GM12878 (cell line): ENCODE measurements around the gene CDC27. TPM values are rescaled to one million over a fixed set of nuclear protein-coding genes. Genes with fewer than 3 reads are reported as not detected.

ENCODE experiments used
- ATAC-seq: fragments of 200-7000 bp; cut with Tn5 transposase; 3 replicates; pipeline ENCODE4 v1.9.1; 2020; ENCODE audit warnings: mild to moderate bottlenecking, moderate library complexity
- BruUV-seq: library from RNA; stranded (reverse); fragments of 400-500 nt; replicated peaks from 2 replicates; lab custom pipeline; 2021; lab: Mats Ljungman, UMichigan
- CTCF ChIA-PET: fragments of 300-600 bp; sonication (Branson Sonifier 250); formaldehyde crosslinking; extraction: SDS; loops from one replicate; lab custom pipeline; 2021; ENCODE audit warnings: inconsistent platforms; lab: Yijun Ruan, JAX
- POLR2A ChIA-PET: fragments of 350-600 bp; formaldehyde crosslinking; extraction: SDS; loops from one replicate; lab custom pipeline; 2021; ENCODE audit warnings: inconsistent platforms; lab: Charles Lee
- RAD21 ChIA-PET: fragments of 300-600 bp; sonication (Branson Sonifier 250); formaldehyde crosslinking; loops from one replicate; lab custom pipeline; 2023; ENCODE audit warnings: antibody characterized with exemption; ENCODE audit not compliant: unreplicated experiment; lab: Charles Lee
- SMC1A ChIA-PET: fragments of 300-600 bp; sonication (Branson Sonifier 250); formaldehyde crosslinking; loops from one replicate; lab custom pipeline; 2023; ENCODE audit not compliant: unreplicated experiment, uncharacterized antibody; lab: Charles Lee
- DNase-seq: peaks from one replicate; pipeline ENCODE4 v3.0.0-alpha.2; 2011; ENCODE audit warnings: low read depth, low spot score
- FAIRE-seq: peaks from 3 replicates; lab custom pipeline; 2011; peaks lifted over from hg19 to GRCh38; lab: Jason Lieb, UNC
- H2AFZ ChIP-seq: 2 replicates; pipeline ENCODE4 v1.6.0; 2011; ENCODE audit warnings: low read depth, low read length, control low read depth; ENCODE audit not compliant: control insufficient read depth
- H3K27ac ChIP-seq: 2 replicates; pipeline ENCODE4 v1.5.1; 2011; ENCODE audit warnings: control low read depth; ENCODE audit not compliant: control insufficient read depth, insufficient read depth
- H3K27me3 ChIP-seq, 2 experiments: replicated peaks in 1 of 2; 2 replicates each; pipeline versions ENCODE4 v1.6.0 to v1.6.1; 2011; ENCODE audit warnings: low read length in 1 of 2; ENCODE audit not compliant: control insufficient read depth in 2 of 2, insufficient read depth in 2 of 2
- H3K36me3 ChIP-seq, 2 experiments: 2 replicates each; pipeline ENCODE4 v1.5.1; 2011; ENCODE audit warnings: low read length in 1 of 2; ENCODE audit not compliant: control insufficient read depth in 2 of 2, insufficient read depth in 2 of 2
- H3K4me1 ChIP-seq: 2 replicates; pipeline ENCODE4 v1.6.1; 2011; ENCODE audit warnings: mild to moderate bottlenecking, low read length, moderate library complexity, mixed read lengths; ENCODE audit not compliant: control insufficient read depth, insufficient read depth
- H3K4me2 ChIP-seq: 2 replicates; pipeline ENCODE4 v1.6.0; 2011; ENCODE audit warnings: control low read depth; ENCODE audit not compliant: control insufficient read depth, insufficient read depth
- H3K4me3 ChIP-seq: fragments of 200-600 bp; sonication (generic); 2 replicates; pipeline ENCODE4 v1.5.1; 2016
- H3K79me2 ChIP-seq: 2 replicates; pipeline ENCODE4 v1.6.0; 2011; ENCODE audit warnings: low read length; ENCODE audit not compliant: control insufficient read depth, insufficient read depth
- H3K9ac ChIP-seq: 2 replicates; pipeline ENCODE4 v1.8.0; 2011; ENCODE audit warnings: low read length, control low read depth, mixed read lengths; ENCODE audit not compliant: control insufficient read depth, insufficient read depth
- H3K9me3 ChIP-seq: replicated peaks from 3 replicates; pipeline ENCODE4 v1.5.1; 2011; ENCODE audit warnings: mild to moderate bottlenecking, low read length; ENCODE audit not compliant: control insufficient read depth, insufficient read depth
- H4K20me1 ChIP-seq: 2 replicates; pipeline ENCODE4 v1.6.0; 2011; ENCODE audit not compliant: control insufficient read depth, insufficient read depth
- BACH1 ChIP-seq: fragments of 450-650 bp; IDR thresholded peaks from 2 replicates; pipeline ENCODE4 v1.6.1; 2017; ENCODE audit warnings: mild to moderate bottlenecking, borderline replicate concordance
- MTA3 ChIP-seq: IDR thresholded peaks from 2 replicates; pipeline ENCODE4 v1.6.1; 2012; ENCODE audit warnings: low read length, inconsistent platforms, borderline replicate concordance
- NR2F1 ChIP-seq: fragments of 450-650 bp; conservative IDR thresholded peaks from 2 replicates; pipeline ENCODE4 v1.6.1; 2017; ENCODE audit warnings: mild to moderate bottlenecking
- WGBS: methylation state at CpG from one replicate; pipeline ENCODE4 v1.1.6; 2016; ENCODE audit warnings: low lambda C conversion rate; ENCODE audit not compliant: insufficient replicate concordance, insufficient coverage; ENCODE audit errors: missing lambda C conversion rate; 5-methylcytosine and 5-hydroxymethylcytosine counted together
- in situ Hi-C: fragments of 300-500 bp; cut with MboI; formaldehyde crosslinking; loops from 9 replicates; pipeline ENCODE4 v1.14.3; 2018; ENCODE audit warnings: mixed read lengths
- intact Hi-C: fragments of 100-400 bp; cut with micrococcal nuclease; formaldehyde crosslinking; loops from one replicate; pipeline ENCODE4 v1.14.2; 2022; ENCODE audit not compliant: unreplicated experiment
- polyA plus RNA-seq, 11 experiments: library from polyadenylated mRNA; depleted of rRNA in 4 of 11; unstranded in 6 of 11; stranded (reverse) in 5 of 11; fragments of >200 nt; fragmentation: Nextera tagmentation in 4 of 11; fragmentation: Illumina TruSeq in 1 of 11; extraction: Ambion mirVana in 4 of 11; extraction: Trizol in 1 of 11; gene quantifications; 1 replicate in 1 of 11; 2 replicates in 10 of 11; pipeline versions ENCODE4 v1.2.1 to v1.2.3, GENCODE V29; 2011 to 2016; ENCODE audit warnings: inconsistent platforms in 2 of 11, missing spikeins in 2 of 11, low read depth in 1 of 11
- total RNA-seq, 4 experiments: library from RNA; depleted of rRNA in 3 of 4; stranded (reverse); fragments of >200 nt in 3 of 4; fragmentation: Illumina TruSeq in 1 of 4; extraction: Trizol in 1 of 4; gene quantifications; 2 replicates each; pipeline versions ENCODE4 v1.2.1 to v1.2.3, GENCODE V29; 2013 to 2021
- TF ChIP-seq, protein P1 (sequence below): fragments of 450-650 bp; IDR thresholded peaks from 2 replicates; pipeline ENCODE4 v1.6.1; 2017; ENCODE audit warnings: mild to moderate bottlenecking, moderate library complexity
- TF ChIP-seq, protein P2 (sequence below): fragments of 150-350 bp; IDR thresholded peaks from 2 replicates; pipeline ENCODE4 v1.6.1; 2016; ENCODE audit warnings: low read depth, low read length
- TF ChIP-seq, protein P3 (sequence below): fragments of 450-650 bp; IDR thresholded peaks from 2 replicates; pipeline ENCODE4 v1.6.1; 2014; ENCODE audit warnings: mild to moderate bottlenecking

CDC27 gene
- total and polyA plus RNA-seq, 10 of the 15 experiments (the other 5 are each of a cell fraction or from before 2014, with no cell fraction given) = 23.2 to 138 (median 97.8) TPM

DNA sequence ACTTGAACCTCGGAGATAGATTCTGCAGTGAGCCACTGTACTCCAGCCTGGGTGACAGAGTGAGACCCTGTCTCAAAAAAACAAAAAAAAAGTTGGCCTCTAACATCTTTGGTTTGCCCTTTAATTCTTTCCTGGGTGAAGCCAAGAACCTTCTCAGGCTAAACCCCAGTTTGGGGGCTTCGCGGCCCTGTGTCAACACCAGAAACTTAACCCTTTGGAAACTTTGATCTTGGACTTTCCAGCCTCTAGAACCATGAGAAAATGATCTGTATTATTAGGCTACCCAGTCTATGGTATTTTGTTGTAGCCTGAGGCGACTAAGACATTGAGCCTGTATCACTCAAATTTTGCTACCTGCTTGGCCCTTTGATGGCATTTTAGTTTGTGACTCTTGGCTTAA lies 86.2 kb downstream of the CDC27 start:
- WGBS = 80% methylated on average over 4 of the region's 4 CpGs
- no peak overlapping the region for H2AFZ ChIP-seq
- ChIA-PET POLR2A (interaction anchor here (0.5 to 0.7 kb wide), 2 partner anchors 44 to 60 kb away, joined by 3 read pairs; no protein-coding TSS in a partner anchor), CTCF (no interaction called here), SMC1A (interaction anchor here (2.4 kb wide), 1 partner anchor 16 kb away, joined by 5 read pairs; no protein-coding TSS in a partner anchor), RAD21 (interaction anchor here (0.6 kb wide), 1 partner anchor 126 kb away, joined by 3 read pairs; no protein-coding TSS in a partner anchor)
- no peaks in the 10 kb centered on the region for H3K27me3 ChIP-seq
- in situ Hi-C loops = no loop called here
- FAIRE-seq (no peak), ATAC-seq (no peak), DNase-seq (no peak)
- H3K9me3 ChIP-seq = no peaks in the 10 kb centered on the region
- H4K20me1 ChIP-seq = no peaks in the 10 kb centered on the region
- no TSS peak for BruUV-seq
- no peak overlapping the region for H3K4me2 ChIP-seq
- TF ChIP-seq NR2F1 = no peak
- H3K4me1 ChIP-seq = peaks cover 3% of the 10 kb centered on the region; the same call in 1 of the 2 replicates
- no peaks in the 10 kb centered on the region for H3K36me3 ChIP-seq
- intact Hi-C loops = no loop called here
- no peak overlapping the region for H3K9ac ChIP-seq
- H3K27ac ChIP-seq = no peak overlapping the region
- no peak overlapping the region for H3K4me3 ChIP-seq
- H3K79me2 ChIP-seq = peaks cover 14% of the 10 kb centered on the region

DNA sequence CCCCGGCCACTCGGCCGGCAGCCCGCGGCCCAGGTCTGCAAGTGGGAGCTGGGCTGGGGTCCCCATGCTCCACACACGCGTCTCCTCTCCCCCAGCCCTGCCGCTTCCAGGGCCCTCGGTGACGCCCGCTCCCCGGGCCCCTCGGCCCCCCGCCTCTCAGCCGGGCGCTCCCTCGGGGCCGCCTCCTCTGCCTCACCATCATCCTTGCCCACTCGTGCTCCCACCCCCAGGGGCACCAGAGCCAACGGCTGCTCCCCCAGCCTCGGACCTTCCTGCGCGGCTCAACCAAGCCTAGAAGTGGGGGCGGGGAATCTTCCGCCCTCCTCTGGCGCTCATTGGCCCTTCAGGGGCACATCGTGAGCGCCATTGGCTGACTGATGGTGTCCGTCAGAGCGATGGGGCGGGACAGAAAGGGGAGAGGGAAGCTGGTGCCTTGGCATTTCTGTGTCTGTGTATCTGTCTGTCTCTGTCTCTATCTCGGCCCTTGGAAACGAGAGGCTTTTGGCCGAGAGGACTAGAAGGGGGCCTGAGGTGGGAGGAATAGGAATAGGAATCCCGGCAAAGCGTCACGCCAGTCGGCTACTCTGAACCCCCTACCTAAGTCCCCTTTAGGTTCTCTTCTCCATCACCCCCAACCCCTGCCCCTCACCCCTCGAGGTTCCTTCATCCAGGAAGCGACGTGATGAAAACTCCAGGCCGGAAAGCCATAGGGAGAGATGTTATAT lies 88.9 kb downstream of the CDC27 start:
- ChIA-PET SMC1A (no interaction called here), POLR2A (interaction anchor here (1.5 kb wide), 1 partner anchor 11 kb away, joined by 5 read pairs; no protein-coding TSS in a partner anchor), CTCF (no interaction called here), RAD21 (no interaction called here)
- Histone ChIP-seq H3K36me3 (no peaks in the 10 kb centered on the region), H3K9ac (peak overlapping the region; percentile 76), H3K9me3 (no peaks in the 10 kb centered on the region), H3K4me1 (peaks cover 8% of the 10 kb centered on the region), H3K27ac (peak overlapping the region; percentile 71), H3K79me2 (peaks cover 21% of the 10 kb centered on the region), H3K4me3 (peak overlapping the region; percentile 90), H3K27me3 (no peaks in the 10 kb centered on the region), H4K20me1 (no peaks in the 10 kb centered on the region), H3K4me2 (peak overlapping the region; percentile 69), H2AFZ (peak overlapping the region; percentile 85)
- in situ Hi-C loops (no loop called here), intact Hi-C loops (no loop called here)
- under 1% methylated on average over 42 of the region's 42 CpGs for WGBS
- no TSS peak for BruUV-seq
- ATAC-seq = peak; percentile 99
- FAIRE-seq = peak; percentile 7
- DNase-seq = peak; percentile 74
- TF ChIP-seq, protein P1, sequence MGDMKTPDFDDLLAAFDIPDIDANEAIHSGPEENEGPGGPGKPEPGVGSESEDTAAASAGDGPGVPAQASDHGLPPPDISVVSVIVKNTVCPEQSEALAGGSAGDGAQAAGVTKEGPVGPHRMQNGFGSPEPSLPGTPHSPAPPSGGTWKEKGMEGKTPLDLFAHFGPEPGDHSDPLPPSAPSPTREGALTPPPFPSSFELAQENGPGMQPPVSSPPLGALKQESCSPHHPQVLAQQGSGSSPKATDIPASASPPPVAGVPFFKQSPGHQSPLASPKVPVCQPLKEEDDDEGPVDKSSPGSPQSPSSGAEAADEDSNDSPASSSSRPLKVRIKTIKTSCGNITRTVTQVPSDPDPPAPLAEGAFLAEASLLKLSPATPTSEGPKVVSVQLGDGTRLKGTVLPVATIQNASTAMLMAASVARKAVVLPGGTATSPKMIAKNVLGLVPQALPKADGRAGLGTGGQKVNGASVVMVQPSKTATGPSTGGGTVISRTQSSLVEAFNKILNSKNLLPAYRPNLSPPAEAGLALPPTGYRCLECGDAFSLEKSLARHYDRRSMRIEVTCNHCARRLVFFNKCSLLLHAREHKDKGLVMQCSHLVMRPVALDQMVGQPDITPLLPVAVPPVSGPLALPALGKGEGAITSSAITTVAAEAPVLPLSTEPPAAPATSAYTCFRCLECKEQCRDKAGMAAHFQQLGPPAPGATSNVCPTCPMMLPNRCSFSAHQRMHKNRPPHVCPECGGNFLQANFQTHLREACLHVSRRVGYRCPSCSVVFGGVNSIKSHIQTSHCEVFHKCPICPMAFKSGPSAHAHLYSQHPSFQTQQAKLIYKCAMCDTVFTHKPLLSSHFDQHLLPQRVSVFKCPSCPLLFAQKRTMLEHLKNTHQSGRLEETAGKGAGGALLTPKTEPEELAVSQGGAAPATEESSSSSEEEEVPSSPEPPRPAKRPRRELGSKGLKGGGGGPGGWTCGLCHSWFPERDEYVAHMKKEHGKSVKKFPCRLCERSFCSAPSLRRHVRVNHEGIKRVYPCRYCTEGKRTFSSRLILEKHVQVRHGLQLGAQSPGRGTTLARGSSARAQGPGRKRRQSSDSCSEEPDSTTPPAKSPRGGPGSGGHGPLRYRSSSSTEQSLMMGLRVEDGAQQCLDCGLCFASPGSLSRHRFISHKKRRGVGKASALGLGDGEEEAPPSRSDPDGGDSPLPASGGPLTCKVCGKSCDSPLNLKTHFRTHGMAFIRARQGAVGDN = 0 out of 2 replicates have a peak, but pooled peaks have one; percentile 34
- no peak for TF ChIP-seq MTA3
- TF ChIP-seq, protein P2, sequence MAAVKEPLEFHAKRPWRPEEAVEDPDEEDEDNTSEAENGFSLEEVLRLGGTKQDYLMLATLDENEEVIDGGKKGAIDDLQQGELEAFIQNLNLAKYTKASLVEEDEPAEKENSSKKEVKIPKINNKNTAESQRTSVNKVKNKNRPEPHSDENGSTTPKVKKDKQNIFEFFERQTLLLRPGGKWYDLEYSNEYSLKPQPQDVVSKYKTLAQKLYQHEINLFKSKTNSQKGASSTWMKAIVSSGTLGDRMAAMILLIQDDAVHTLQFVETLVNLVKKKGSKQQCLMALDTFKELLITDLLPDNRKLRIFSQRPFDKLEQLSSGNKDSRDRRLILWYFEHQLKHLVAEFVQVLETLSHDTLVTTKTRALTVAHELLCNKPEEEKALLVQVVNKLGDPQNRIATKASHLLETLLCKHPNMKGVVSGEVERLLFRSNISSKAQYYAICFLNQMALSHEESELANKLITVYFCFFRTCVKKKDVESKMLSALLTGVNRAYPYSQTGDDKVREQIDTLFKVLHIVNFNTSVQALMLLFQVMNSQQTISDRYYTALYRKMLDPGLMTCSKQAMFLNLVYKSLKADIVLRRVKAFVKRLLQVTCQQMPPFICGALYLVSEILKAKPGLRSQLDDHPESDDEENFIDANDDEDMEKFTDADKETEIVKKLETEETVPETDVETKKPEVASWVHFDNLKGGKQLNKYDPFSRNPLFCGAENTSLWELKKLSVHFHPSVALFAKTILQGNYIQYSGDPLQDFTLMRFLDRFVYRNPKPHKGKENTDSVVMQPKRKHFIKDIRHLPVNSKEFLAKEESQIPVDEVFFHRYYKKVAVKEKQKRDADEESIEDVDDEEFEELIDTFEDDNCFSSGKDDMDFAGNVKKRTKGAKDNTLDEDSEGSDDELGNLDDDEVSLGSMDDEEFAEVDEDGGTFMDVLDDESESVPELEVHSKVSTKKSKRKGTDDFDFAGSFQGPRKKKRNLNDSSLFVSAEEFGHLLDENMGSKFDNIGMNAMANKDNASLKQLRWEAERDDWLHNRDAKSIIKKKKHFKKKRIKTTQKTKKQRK = peak; percentile 37; the same call in 1 of the 2 replicates
- peak; percentile 75 for TF ChIP-seq BACH1
- TF ChIP-seq, protein P3, sequence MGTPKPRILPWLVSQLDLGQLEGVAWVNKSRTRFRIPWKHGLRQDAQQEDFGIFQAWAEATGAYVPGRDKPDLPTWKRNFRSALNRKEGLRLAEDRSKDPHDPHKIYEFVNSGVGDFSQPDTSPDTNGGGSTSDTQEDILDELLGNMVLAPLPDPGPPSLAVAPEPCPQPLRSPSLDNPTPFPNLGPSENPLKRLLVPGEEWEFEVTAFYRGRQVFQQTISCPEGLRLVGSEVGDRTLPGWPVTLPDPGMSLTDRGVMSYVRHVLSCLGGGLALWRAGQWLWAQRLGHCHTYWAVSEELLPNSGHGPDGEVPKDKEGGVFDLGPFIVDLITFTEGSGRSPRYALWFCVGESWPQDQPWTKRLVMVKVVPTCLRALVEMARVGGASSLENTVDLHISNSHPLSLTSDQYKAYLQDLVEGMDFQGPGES = peak; percentile 54; the same call in 1 of the 2 replicates
